ENCODE data around the gene FANCG. TPM values are rescaled to one million over a fixed set of nuclear protein-coding genes. Genes with fewer than 3 reads are reported as not detected.

The FANCG gene
- total and polyA plus RNA-seq, 2 of the 8 experiments (the other 6 are each of a cell fraction or from before 2014, with no cell fraction given), result 66.6 to 87.1 TPM

- TF ChIP-seq CHD7 (IDR thresholded peaks at IDR 0.05; ENCODE audit: insufficient replicate concordance, low read length) (no peak), RFX5 (IDR thresholded peaks at IDR 0.05; ENCODE audit: borderline replicate concordance, low read depth, low read length) (no peak), ATF3 (IDR thresholded peaks at IDR 0.05; ENCODE audit: insufficient read depth, low read depth, low read length) (no peak), YY1 (IDR thresholded peaks at IDR 0.05; ENCODE audit: low read depth, low read length) (no peak), SIX5 (IDR thresholded peaks at IDR 0.05; ENCODE audit: low read depth, low read length) (no peak)
Measured at GRCh38 chr9:35028341-35028740, 51.4 kb downstream of the FANCG start (continued).

Measured in H1 (cell line).